Measurements from ENCODE around the gene CCDC82. TPM values are rescaled to one million over a fixed set of nuclear protein-coding genes. Genes with fewer than 3 reads are reported as not detected.

CCDC82 gene
- total RNA-seq, 1 donor from 2014 or later: 10.7 TPM

GRCh38 chr11:96303064-96303463, 86.6 kb downstream of the CCDC82 start:
- DNase-seq (ENCODE audit: low read depth): no peak
- H3K4me3 ChIP-seq (ENCODE audit: low read depth, low read length): no peak overlapping the region
- no peak for TF ChIP-seq CTCF (conservative IDR thresholded peaks at IDR 0.05; ENCODE audit: low read depth, low read length)

Other genes with a start within 250 kb of the CCDC82 start
- gene MAML2, start 46.7 kb downstream of the CCDC82 start, total RNA-seq: 4.9 and 5.1 TPM in 2 replicates
- gene JRKL, start 101 bp upstream of the CCDC82 start, total RNA-seq: 5.1 and 7.0 TPM in 2 replicates

All from epithelial cell of proximal tubule (primary cell).